HEK293 (cell line): ENCODE results near the gene RBM17.

ENCODE experiments used
- TF ChIP-seq, protein P1 (sequence below): fragments of 450-650 bp; formaldehyde crosslinking; IDR thresholded peaks from 2 replicates; pipeline ENCODE4 v1.5.1; 2016; ENCODE audit warnings: missing biosample characterization, missing genetic modification characterization
- TF ChIP-seq, protein P2 (sequence below): fragments of 450-650 bp; formaldehyde crosslinking; IDR thresholded peaks from 2 replicates; pipeline ENCODE4 v1.5.1; 2016; ENCODE audit warnings: missing biosample characterization, missing genetic modification characterization
- TF ChIP-seq, protein P3 (sequence below): fragments of 450-650 bp; formaldehyde crosslinking; IDR thresholded peaks from 2 replicates; pipeline ENCODE4 v1.5.1; 2016; ENCODE audit warnings: missing biosample characterization, missing genetic modification characterization

DNA sequence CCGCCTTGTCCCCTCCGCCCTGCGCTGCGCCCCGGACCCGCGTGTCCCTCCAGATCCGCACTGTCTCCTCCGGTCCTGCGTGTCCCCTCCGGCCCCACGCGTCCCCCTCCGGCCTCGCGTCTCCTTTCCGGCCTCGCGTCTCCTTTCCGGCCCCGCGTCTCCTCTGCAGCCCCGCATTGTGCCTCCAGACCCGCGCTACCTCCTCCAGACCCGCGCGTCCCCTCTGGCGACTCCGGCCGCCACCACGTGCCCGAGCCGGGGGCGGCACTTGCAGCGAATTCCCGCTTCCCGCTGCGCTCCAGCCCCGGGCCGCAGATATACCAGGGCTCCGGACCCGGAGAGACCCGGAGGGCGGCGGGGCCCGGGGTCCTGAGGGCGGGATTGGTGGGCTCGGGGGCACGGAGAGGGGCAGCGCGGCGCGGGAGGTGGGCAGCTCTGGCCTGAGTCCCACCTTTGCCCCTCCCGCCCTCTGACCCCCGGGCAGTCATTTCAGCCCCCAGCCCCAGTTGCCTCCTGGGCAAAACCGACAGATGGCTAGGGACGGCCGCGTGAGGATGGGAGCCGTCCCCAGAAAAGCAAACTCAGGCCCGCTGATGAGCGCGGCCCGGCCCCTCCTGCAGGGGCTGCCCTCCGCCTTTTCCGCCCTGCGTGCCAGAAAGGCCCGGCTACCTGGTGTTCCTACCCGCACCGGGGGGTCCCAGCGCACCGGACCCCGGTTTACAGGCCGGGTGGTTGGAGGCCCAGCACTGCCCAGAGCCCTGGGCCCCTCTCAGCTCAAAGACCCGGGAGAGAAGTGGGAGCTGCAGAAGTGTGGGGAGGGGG is 56.5 kb downstream of the RBM17 start:
- TF ChIP-seq, protein P1, sequence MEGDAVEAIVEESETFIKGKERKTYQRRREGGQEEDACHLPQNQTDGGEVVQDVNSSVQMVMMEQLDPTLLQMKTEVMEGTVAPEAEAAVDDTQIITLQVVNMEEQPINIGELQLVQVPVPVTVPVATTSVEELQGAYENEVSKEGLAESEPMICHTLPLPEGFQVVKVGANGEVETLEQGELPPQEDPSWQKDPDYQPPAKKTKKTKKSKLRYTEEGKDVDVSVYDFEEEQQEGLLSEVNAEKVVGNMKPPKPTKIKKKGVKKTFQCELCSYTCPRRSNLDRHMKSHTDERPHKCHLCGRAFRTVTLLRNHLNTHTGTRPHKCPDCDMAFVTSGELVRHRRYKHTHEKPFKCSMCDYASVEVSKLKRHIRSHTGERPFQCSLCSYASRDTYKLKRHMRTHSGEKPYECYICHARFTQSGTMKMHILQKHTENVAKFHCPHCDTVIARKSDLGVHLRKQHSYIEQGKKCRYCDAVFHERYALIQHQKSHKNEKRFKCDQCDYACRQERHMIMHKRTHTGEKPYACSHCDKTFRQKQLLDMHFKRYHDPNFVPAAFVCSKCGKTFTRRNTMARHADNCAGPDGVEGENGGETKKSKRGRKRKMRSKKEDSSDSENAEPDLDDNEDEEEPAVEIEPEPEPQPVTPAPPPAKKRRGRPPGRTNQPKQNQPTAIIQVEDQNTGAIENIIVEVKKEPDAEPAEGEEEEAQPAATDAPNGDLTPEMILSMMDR (tag by site-specific recombination), result no peak; the same call in 1 of the 2 replicates
- TF ChIP-seq, protein P2, sequence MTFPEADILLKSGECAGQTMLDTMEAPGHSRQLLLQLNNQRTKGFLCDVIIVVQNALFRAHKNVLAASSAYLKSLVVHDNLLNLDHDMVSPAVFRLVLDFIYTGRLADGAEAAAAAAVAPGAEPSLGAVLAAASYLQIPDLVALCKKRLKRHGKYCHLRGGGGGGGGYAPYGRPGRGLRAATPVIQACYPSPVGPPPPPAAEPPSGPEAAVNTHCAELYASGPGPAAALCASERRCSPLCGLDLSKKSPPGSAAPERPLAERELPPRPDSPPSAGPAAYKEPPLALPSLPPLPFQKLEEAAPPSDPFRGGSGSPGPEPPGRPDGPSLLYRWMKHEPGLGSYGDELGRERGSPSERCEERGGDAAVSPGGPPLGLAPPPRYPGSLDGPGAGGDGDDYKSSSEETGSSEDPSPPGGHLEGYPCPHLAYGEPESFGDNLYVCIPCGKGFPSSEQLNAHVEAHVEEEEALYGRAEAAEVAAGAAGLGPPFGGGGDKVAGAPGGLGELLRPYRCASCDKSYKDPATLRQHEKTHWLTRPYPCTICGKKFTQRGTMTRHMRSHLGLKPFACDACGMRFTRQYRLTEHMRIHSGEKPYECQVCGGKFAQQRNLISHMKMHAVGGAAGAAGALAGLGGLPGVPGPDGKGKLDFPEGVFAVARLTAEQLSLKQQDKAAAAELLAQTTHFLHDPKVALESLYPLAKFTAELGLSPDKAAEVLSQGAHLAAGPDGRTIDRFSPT (tag by site-specific recombination), result peak; percentile 67
- TF ChIP-seq, protein P3, sequence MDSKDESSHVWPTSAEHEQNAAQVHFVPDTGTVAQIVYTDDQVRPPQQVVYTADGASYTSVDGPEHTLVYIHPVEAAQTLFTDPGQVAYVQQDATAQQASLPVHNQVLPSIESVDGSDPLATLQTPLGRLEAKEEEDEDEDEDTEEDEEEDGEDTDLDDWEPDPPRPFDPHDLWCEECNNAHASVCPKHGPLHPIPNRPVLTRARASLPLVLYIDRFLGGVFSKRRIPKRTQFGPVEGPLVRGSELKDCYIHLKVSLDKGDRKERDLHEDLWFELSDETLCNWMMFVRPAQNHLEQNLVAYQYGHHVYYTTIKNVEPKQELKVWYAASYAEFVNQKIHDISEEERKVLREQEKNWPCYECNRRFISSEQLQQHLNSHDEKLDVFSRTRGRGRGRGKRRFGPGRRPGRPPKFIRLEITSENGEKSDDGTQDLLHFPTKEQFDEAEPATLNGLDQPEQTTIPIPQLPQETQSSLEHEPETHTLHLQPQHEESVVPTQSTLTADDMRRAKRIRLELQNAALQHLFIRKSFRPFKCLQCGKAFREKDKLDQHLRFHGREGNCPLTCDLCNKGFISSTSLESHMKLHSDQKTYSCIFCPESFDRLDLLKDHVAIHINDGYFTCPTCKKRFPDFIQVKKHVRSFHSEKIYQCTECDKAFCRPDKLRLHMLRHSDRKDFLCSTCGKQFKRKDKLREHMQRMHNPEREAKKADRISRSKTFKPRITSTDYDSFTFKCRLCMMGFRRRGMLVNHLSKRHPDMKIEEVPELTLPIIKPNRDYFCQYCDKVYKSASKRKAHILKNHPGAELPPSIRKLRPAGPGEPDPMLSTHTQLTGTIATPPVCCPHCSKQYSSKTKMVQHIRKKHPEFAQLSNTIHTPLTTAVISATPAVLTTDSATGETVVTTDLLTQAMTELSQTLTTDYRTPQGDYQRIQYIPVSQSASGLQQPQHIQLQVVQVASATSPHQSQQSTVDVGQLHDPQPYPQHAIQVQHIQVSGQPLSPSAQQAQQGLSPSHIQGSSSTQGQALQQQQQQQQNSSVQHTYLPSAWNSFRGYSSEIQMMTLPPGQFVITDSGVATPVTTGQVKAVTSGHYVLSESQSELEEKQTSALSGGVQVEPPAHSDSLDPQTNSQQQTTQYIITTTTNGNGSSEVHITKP, result no peak
